Type B pancreatic cell (in vitro differentiated cells): Measurements from ENCODE around the gene TP53. TPM values are rescaled to one million over a fixed set of nuclear protein-coding genes. Genes with fewer than 3 reads are reported as not detected.

Experiments
- DNase-seq: peaks from one replicate; pipeline ENCODE4 v3.0.0; 2021; ENCODE audit warnings: mixed read lengths; ENCODE audit not compliant: unreplicated experiment; ENCODE audit errors: extremely low spot score
- H3K27ac Mint-ChIP-seq: 2 replicates; pipeline ENCODE4 v1.8.0; 2021; ENCODE audit warnings: mild to moderate bottlenecking, mixed read lengths
- H3K27me3 Mint-ChIP-seq: 2 replicates; pipeline ENCODE4 v1.8.0; 2021; ENCODE audit warnings: mixed read lengths
- H3K36me3 Mint-ChIP-seq: 2 replicates; pipeline ENCODE4 v1.8.0; 2021; ENCODE audit warnings: mixed read lengths
- H3K4me1 Mint-ChIP-seq: one replicate; pipeline ENCODE4 v1.8.0; 2021; ENCODE audit warnings: mixed read lengths; ENCODE audit not compliant: unreplicated experiment
- H3K4me3 Mint-ChIP-seq: 2 replicates; pipeline ENCODE4 v1.8.0; 2021; ENCODE audit warnings: mild to moderate bottlenecking, mixed read lengths
- H3K9me3 Mint-ChIP-seq: 2 replicates; pipeline ENCODE4 v1.8.0; 2021; ENCODE audit warnings: mixed read lengths
- total RNA-seq: library from RNA; stranded (reverse); gene quantifications from 2 replicates; pipeline ENCODE4 v1.2.1, GENCODE V29; 2021; ENCODE audit warnings: low replicate concordance
- TF ChIP-seq, protein P1 (sequence below): fragments of 200-600 bp; sonication (generic); conservative IDR thresholded peaks from 2 replicates; pipeline ENCODE4 v1.5.0; 2021; ENCODE audit warnings: antibody characterized with exemption, mild to moderate bottlenecking

Gene TP53
- total RNA-seq, 1 donor from 2014 or later = 123 TPM

DNA sequence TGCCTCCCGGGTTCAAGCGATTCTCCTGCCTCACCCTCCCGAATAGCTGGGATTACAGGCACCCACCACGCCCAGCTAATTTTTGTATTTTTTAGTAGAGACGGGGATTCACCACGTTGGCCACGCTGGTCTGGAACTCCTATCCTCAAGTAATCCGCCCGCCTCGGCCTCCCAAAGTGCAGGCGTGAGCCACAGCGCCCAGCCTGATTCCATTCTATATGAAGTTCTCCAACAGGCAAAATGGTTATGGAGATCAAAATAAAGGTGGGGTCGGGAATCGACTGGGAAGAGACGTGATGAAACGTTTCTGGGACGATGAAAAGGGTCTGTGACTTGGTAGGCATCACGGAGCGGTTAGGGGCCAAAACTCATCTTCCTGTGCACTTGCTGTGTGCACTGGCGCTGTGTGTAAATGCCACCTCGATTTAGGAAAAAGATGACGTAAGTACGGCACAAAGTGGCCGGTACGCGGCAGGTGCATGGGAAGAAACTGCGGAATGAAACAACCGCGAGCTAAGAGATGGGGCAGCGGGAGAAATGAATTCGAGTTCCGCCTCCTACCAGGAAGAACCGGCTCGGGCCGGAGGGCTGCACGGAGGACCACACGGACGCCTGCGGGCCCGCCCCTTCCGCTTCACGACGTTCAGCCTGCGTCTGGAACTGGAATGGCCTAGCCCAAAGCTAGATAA is 1.6 kb downstream of the TP53 start:
- H3K36me3 Mint-ChIP-seq = peaks cover 12% of the 10 kb centered on the region
- TF ChIP-seq, protein P1, sequence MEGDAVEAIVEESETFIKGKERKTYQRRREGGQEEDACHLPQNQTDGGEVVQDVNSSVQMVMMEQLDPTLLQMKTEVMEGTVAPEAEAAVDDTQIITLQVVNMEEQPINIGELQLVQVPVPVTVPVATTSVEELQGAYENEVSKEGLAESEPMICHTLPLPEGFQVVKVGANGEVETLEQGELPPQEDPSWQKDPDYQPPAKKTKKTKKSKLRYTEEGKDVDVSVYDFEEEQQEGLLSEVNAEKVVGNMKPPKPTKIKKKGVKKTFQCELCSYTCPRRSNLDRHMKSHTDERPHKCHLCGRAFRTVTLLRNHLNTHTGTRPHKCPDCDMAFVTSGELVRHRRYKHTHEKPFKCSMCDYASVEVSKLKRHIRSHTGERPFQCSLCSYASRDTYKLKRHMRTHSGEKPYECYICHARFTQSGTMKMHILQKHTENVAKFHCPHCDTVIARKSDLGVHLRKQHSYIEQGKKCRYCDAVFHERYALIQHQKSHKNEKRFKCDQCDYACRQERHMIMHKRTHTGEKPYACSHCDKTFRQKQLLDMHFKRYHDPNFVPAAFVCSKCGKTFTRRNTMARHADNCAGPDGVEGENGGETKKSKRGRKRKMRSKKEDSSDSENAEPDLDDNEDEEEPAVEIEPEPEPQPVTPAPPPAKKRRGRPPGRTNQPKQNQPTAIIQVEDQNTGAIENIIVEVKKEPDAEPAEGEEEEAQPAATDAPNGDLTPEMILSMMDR = no peak
- DNase-seq = peak; percentile 93
- peaks cover 25% of the 10 kb centered on the region for H3K4me1 Mint-ChIP-seq
- H3K9me3 Mint-ChIP-seq = no peaks in the 10 kb centered on the region
- H3K4me3 Mint-ChIP-seq = peak overlapping the region; percentile 97
- peak overlapping the region; percentile 99 for H3K27ac Mint-ChIP-seq
- H3K27me3 Mint-ChIP-seq = peaks cover 3% of the 10 kb centered on the region

DNA sequence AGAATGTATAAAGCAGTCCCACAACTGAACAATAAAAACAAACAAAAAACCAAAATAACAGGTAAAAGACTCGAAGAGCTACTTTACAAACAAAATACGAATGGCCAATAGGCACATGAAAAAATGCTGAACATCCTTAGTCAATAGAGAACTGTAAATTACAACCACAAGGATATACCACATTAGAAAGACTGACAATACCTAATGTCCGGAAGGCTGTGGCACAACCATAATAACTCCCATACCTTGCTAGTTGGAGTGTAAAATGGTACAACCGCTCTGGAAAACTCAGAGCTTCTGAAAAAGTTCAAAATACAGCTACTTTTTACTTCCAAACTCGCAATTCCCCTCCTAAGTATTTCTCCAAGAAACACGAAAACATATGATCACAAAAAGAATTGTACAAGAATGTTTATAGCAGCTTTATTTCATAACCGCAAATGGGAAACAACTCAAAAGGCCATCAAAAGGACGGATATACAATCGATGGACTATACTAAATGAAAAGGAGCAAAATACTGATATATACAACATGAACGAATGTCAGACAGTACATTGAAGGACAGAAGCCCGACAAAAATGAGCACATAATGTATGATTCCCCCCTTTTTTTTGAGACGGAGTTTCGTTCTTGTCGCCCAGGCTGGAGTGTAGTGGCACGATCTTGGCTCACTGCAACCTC is 2.3 kb downstream of the TP53 start:
- H3K27me3 Mint-ChIP-seq = peaks cover 3% of the 10 kb centered on the region
- no peak for DNase-seq
- TF ChIP-seq, protein P1 = no peak
- no peaks in the 10 kb centered on the region for H3K9me3 Mint-ChIP-seq
- peak overlapping the region; percentile 97 for H3K4me3 Mint-ChIP-seq
- peaks cover 8% of the 10 kb centered on the region for H3K36me3 Mint-ChIP-seq
- H3K27ac Mint-ChIP-seq = peak overlapping the region; percentile 99
- H3K4me1 Mint-ChIP-seq = peaks cover 25% of the 10 kb centered on the region

DNA sequence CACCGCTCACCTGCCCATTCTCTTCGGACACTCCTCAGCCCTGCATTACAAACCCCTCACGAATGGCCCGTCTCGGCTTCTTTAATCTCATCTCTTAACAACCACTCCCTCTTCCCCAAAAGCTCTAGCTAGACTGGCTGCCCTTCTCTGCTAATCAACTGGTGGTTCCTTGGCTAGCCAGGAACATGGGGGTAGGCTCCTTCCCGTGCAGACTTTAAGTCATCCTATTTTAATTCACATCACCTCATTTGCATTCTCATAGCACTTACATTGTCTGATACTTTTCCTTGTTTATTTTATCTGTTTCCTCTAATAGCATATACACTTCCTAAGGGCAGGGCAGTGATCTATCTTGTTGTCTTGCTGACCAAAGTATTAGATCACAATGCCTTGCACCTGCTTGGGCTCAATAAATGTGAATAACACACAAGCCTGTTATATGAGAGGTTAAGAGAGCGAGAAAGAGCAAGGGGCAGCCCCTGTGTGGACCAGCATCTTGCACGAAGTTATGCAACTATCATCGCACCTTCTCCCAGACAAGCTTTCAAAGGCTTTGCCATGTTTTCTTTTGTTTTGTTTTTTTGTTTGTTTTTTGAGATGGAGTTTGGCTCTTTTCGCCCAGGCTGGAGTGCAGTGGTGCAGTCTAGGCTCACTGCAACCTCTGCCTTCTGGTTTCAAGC is 9.8 kb downstream of the TP53 start:
- no peak for DNase-seq
- H3K27ac Mint-ChIP-seq = no peak overlapping the region

DNA sequence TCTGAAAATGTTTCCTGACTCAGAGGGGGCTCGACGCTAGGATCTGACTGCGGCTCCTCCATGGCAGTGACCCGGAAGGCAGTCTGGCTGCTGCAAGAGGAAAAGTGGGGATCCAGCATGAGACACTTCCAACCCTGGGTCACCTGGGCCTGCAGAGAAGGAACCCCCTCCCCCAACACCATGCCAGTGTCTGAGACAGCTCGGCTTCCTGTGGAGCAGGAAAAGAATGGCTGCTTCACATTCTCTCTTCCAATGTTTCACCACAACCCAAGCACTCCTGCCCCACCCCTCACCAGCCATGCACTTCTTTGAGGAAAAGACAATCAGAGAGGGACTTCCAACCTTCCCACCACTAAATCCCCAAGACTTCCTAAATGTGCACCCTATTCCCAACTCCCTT is 10.8 kb downstream of the TP53 start:
- TF ChIP-seq, protein P1 = no peak
- no peak for DNase-seq
- no peak overlapping the region for H3K27ac Mint-ChIP-seq
- H3K36me3 Mint-ChIP-seq = peaks cover 32% of the 10 kb centered on the region
- no peaks in the 10 kb centered on the region for H3K9me3 Mint-ChIP-seq
- H3K27me3 Mint-ChIP-seq = no peaks in the 10 kb centered on the region
- peaks cover 3% of the 10 kb centered on the region for H3K4me1 Mint-ChIP-seq
- H3K4me3 Mint-ChIP-seq = no peak overlapping the region

More for the DNA sequence above, 9.8 kb downstream of the TP53 start:
- Mint-ChIP-seq H3K4me3 (no peak overlapping the region), H3K9me3 (no peaks in the 10 kb centered on the region), H3K27me3 (no peaks in the 10 kb centered on the region), H3K36me3 (peaks cover 32% of the 10 kb centered on the region), H3K4me1 (peaks cover 3% of the 10 kb centered on the region)
- TF ChIP-seq, protein P1 = no peak

DNA sequence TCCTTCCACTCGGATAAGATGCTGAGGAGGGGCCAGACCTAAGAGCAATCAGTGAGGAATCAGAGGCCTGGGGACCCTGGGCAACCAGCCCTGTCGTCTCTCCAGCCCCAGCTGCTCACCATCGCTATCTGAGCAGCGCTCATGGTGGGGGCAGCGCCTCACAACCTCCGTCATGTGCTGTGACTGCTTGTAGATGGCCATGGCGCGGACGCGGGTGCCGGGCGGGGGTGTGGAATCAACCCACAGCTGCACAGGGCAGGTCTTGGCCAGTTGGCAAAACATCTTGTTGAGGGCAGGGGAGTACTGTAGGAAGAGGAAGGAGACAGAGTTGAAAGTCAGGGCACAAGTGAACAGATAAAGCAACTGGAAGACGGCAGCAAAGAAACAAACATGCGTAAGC is 12.4 kb downstream of the TP53 start:
- Mint-ChIP-seq H3K4me3 (no peak overlapping the region), H3K27ac (no peak overlapping the region), H3K27me3 (no peaks in the 10 kb centered on the region), H3K4me1 (peaks cover 3% of the 10 kb centered on the region), H3K9me3 (no peaks in the 10 kb centered on the region), H3K36me3 (peaks cover 37% of the 10 kb centered on the region)
- TF ChIP-seq, protein P1 = no peak
- no peak for DNase-seq
